CD4-positive, alpha-beta T cell treated with Interleukin-17A for 1 hour (primary cell): ENCODE data around the gene PARVB.

Source experiments
- DNase-seq: peaks from one replicate; pipeline ENCODE4 v3.0.0-alpha.2; 2020

The PARVB gene

GRCh38 chr22:44116755-44117684, 92.9 kb downstream of the PARVB start:
- no peak for DNase-seq

- no peak for DNase-seq
Measured at GRCh38 chr22:44117746-44118145, 93.6 kb downstream of the PARVB start.

DNA sequence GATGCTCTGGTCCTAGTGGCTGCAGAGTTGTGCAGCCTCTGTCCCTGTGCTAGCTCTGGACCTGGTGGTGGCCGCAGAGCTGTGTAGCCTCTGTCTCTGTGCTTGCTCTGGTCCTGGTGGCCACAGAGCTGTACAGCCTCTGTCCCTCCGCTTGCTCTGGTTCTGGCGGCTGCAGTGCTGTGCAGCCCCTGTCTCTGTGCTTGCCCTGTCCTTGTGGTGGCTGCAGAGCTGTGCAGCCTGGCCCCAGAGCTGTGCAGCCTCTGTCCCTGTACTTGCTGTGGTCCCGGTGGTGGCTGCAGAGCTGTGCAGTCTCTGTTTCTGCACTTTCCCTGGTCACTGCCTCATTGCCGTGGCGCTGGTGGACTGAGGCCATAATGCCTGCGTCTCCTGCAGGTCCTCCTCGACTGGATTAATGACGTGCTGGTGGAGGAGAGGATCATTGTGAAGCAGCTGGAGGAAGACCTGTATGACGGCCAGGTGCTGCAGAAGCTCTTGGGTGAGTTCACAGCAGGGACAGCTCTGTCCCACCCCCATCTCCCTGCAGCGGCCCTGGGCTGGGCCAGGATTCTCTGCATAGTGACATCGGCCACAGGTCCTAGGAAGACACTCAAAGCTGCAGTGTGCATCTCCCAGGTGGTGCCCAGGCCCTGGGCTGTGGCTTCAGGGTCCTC, 94.7 kb downstream of the PARVB start:
- no peak for DNase-seq

GRCh38 chr22:44119669-44120313, 95.7 kb downstream of the PARVB start:
- DNase-seq: no peak

DNA sequence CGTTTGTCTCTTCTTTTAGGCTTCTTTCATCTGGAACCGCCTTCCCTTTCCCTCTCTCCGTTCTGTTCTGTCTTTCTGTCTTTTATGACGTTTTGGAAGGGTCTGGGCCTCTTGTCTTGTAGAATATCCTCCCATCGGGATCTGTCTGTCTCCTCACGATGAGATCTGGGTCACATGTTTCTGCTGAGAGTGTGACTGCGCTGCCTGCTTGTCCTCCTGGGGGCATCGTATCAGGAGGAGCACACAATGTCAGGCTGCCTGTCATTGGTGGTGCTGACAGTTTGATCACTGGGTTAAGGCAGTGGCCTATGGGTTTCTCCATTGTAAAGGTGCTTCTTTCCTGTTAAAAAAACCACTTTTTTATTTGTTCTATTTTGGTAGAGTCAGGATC, 96.2 kb downstream of the PARVB start:
- DNase-seq: no peak

GRCh38 chr22:44125421-44125820, 101.3 kb downstream of the PARVB start:
- DNase-seq: no peak

- no peak for DNase-seq
Measured at GRCh38 chr22:44126807-44127206, 102.7 kb downstream of the PARVB start.

- no peak for DNase-seq
Measured at GRCh38 chr22:44127356-44127755, 103.3 kb downstream of the PARVB start.

DNA sequence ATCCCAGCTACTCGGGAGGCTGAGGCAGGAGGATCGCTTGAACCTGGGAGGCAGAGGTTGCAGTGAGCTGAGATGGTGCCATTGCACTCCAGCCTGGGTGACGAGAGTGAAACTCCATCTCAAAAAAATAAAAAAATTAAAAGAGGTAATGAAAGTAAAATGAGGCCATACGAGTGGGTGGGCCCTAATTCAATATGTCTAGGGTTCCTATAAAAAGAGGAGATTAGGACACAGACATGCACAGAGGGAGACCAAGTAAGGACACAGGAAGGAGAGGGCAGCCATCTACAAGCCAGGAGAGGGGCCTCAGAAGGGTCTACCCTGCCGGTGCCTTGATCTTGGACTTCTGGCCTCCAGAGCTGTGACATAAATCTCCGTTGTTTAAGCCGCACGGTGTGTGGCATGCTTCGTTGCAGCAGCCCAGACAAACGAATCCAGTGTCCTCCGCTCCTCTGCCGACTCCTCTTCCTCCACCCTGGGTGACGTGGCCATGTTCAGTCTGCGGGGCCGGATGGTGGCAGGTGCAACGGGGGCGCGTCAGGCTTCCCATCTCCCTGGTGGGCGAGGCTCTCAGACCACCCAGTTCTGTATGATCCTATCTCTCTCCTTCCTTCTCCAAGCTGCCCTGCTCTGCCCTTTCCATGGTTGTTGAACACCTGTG, 105.0 kb downstream of the PARVB start:
- no peak for DNase-seq

- DNase-seq: no peak
Measured at GRCh38 chr22:44129619-44129976, 105.5 kb downstream of the PARVB start.

DNA sequence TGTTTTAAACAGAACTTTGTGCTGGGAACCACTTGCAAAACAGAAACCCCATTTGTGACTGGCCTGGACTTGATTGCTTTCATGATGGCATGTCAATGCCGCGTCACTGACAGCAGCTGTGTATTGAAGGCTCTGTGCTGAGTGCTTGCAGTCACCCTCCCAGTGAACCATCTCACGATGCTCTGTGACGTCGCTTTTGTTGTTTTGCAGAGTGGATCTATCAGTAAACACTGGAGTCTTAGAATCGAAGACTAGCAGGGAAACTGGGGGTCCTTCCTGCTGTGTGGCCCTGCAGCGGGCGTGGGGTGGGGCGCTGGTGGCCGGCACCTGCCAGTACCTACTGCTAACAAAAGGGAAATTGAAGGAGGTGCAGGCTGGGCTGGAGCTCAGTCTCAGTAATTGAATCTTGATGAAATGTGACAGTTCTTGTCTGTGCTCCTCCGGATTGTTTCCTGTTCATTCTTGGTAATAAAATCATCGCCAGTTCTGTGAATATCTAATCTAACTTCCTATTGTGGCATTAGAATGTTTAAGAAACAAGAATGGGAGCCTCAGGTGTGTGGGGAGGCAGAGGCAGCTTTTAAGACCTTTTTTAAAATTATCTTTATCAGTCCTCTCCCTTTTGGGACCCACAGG, 106.1 kb downstream of the PARVB start:
- DNase-seq: no peak

DNA sequence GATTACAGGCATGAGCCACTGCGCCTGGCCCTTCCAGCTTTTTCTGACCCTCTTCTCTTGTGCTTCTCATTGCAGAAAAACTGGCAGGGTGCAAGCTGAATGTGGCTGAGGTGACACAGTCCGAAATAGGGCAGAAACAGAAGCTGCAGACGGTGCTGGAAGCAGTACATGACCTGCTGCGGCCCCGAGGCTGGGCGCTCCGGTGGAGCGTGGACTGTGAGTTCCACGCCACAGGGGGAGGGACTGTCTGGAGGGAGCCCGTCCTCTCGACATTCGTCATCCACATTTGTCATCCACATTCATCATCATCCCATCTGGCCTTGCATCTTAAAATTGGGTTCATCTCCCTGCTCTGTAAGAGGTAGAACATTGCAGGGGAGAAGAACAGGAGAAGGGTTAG, 107.3 kb downstream of the PARVB start:
- DNase-seq: no peak

GRCh38 chr22:44131989-44132685, 108.0 kb downstream of the PARVB start:
- no peak for DNase-seq

DNA sequence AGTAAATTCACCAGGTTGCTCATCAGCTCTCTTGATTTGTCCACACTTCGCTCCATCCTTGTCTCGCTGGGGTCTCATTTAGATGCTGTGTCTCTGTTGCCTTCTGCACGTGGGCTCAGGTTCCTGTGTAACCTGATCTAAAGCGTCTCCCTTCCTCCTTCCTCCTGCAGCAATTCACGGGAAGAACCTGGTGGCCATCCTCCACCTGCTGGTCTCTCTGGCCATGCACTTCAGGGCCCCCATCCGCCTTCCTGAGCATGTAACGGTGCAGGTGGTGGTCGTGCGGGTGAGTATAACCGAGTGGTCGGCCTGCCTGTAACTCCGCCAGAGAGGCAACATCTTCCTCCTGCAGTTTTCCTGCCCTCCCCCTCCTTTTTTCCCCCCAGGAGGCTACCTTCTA, 108.6 kb downstream of the PARVB start:
- DNase-seq: no peak

DNA sequence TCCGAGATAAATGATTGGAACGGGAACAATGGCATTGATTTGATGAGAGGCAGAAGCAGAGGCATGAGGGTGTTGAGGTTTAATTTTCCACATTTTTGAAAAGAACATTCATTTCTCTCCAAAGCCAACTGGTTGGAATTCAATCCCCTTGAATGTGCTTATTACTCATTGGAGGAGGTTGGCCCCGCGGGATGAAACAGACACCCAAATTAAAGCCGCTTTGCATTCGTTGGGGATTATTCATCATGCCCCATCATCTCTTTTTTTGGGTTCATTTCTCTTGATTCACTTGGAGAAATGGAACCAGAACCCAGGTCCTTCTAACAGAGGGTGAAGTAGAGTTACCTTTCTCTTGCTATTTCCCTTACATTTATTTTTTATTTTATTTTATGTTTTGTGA, 109.1 kb downstream of the PARVB start:
- no peak for DNase-seq

GRCh38 chr22:44133901-44134571, 109.9 kb downstream of the PARVB start:
- no peak for DNase-seq

- DNase-seq: no peak
Measured at GRCh38 chr22:44136112-44136511, 112.0 kb downstream of the PARVB start.

DNA sequence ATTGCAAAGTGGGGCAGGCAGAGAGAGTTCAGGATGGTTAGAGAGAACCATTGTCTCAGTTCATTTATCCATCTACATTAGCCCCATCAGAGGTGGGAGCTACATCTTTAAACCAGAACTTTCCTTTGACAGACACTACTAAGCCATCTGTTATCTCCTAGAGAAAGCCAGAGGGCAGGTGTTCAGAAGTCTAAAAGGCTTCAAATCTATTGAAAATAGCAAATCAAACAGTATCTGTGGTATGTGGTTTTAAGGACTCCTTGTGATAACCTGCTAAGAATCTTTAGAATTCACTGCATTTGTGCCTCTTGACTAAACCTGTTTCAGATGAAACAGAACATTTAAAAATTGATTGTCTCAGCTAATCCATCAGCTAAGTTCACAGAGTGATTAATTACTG, 112.7 kb downstream of the PARVB start:
- DNase-seq: no peak

DNA sequence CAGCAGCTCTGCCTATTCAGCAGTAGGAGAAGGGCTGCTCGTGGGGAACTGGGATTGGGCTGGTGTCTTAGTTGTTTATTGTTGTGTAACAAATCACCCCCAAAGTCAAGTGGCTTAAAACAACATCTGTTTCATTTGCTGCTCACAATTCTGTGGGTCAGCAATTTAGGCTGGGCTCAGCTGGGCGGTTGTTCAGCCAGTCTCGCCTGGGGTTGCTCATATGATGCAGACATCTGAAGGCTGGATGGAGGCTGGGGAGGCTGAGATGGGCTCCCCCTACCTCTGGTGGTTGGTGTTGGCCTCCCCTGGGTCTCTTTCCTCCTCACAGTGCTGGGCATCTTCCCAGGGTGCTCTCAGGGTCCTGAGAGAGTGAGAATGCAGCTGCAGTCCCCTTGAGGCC, 113.3 kb downstream of the PARVB start:
- DNase-seq: no peak

- no peak for DNase-seq
Measured at GRCh38 chr22:44139773-44140172, 115.7 kb downstream of the PARVB start.

DNA sequence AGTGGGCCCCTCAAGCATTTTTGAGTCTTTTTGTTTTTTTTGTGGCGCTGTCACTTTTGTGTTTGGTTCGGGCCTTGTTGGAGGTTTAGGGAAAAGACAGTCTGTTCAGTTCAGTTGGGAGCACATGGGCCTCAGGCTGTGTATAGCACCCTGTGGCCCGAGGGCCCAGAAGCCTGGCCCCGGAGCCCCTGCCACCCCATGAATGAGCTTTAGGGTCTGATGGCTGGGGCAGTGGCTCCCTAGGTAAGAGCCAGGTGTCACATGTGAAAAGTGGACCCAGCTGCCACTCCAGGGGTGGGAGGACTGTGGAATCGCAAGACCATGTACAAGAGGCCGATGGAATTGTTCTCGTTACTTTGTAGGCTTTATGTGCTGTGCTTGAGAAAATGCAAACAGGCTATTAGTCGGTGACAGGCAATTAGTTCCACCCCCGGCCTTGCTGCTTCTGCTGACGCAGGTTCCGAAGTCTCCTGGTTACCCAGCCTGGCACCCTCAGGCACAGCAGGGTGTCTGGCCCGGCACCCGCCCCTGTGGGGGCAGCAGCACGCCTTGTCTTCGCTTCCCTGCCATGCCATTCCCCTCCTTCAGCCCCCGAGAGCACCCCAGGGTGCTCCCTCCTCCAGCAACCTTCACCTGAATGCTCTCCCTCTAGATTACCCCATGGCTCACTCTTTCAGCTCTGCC, 118.5 kb downstream of the PARVB start:
- no peak for DNase-seq
